Psoas muscle (tissue), 8 donors: ENCODE results near the gene OR52J3. TPM values are rescaled to one million over a fixed set of nuclear protein-coding genes. Genes with fewer than 3 reads are reported as not detected.

ENCODE experiments used
- ATAC-seq, 4 donors: fragments of 200-7000 bp; cut with Tn5 transposase; one replicate each; pipeline ENCODE4 v1.9.1; 2020; ENCODE audit warnings: moderate library complexity in 3 of 4, mild to moderate bottlenecking in 2 of 4
- DNase-seq, 2 donors: peaks; one replicate each; pipeline ENCODE4 v3.0.0-alpha.2; 2020
- H3K27ac ChIP-seq: fragments of 200-600 bp; one replicate; pipeline ENCODE4 v1.8.0; 2022
- H3K27me3 ChIP-seq, 3 donors: fragments of 200-600 bp in 1 of 3; one replicate each; pipeline versions ENCODE4 v1.6.1 to v1.8.0; 2013 to 2022; ENCODE audit warnings: low read length in 2 of 3, mild to moderate bottlenecking in 2 of 3, moderate library complexity in 1 of 3; ENCODE audit not compliant: insufficient read depth in 3 of 3
- H3K36me3 ChIP-seq, 2 donors: fragments of 200-600 bp in 1 of 2; one replicate each; pipeline versions ENCODE4 v1.6.1 to v1.8.0; 2013 to 2022; ENCODE audit warnings: low read depth in 1 of 2, mild to moderate bottlenecking in 1 of 2, moderate library complexity in 1 of 2; ENCODE audit not compliant: insufficient read depth in 1 of 2
- H3K4me1 ChIP-seq: fragments of 200-600 bp; one replicate; pipeline ENCODE4 v1.8.0; 2022
- H3K4me3 ChIP-seq: fragments of 200-600 bp; one replicate; pipeline ENCODE4 v1.8.0; 2022; ENCODE audit warnings: mild to moderate bottlenecking
- H3K9me3 ChIP-seq: fragments of 200-600 bp; one replicate; pipeline ENCODE4 v1.8.0; 2022
- CTCF ChIP-seq: fragments of 200-600 bp; IDR thresholded peaks from one replicate; pipeline ENCODE4 v1.8.0; 2022; ENCODE audit warnings: antibody characterized with exemption
- WGBS, 3 donors: extraction: QIAGEN DNeasy Blood & Tissue Kit; methylation state at CpG; one replicate each; pipeline versions ENCODE4 v1.1.6 to v1.1.7; 2013; 5-methylcytosine and 5-hydroxymethylcytosine counted together
- intact Hi-C, 2 donors: fragments of 100-400 bp; cut with DNase I; formaldehyde crosslinking; loops; one replicate each; pipeline versions ENCODE4 v1.11.0 to v1.14.2; 2022
- polyA plus RNA-seq, 3 donors: library from polyadenylated mRNA; stranded (reverse); fragments of 200-250 nt; gene quantifications; one replicate each; pipeline ENCODE4 v1.2.3, GENCODE V29; 2013
- total RNA-seq, 4 donors: library from RNA; stranded (reverse); fragmentation: NEBNext Ultra II Directional in 2 of 4; extraction: Animal tissue kit (Norgen Biotek cat#: 25700) in 2 of 4; gene quantifications; one replicate each; pipeline versions ENCODE4 v1.2.1 to v1.2.4, GENCODE V29; 2021 to 2023
- donor health status: healthy with polysubstance abuse.
- donor health status: DM: no; HTN: no; CAD: no; lungs with moderate emphysema.
- donor health status: Bipolar disorder and iron deficiency.
- donor health status: healthy.
- donor health status: DM: yes; HTN: yes; CAD: no.
- donor health status: DM: no; HTN: no; CAD: no.
- donor health status: DM: no; HTN: no; CAD: no.
- donor health status: DM: yes; HTN: yes; CAD: no.

OR52J3 gene
- total and polyA plus RNA-seq, 7 donors, result not detected

GRCh38 chr11:5059391-5059790 is 13.1 kb downstream of the OR52J3 start, which contains the start of gene OR52E2:
Gene OR52E2 (minus strand): TSS chr11:5059627. CDS start chr11:5059627, 0 bp downstream.
- no peaks in the 10 kb centered on the region for H3K27me3 ChIP-seq
- intact Hi-C loops, result no loop called here
- DNase-seq, result no peak

GRCh38 chr11:5065027-5065426 is 18.7 kb downstream of the OR52J3 start:
- intact Hi-C loops, result no loop called here
- WGBS, 3 donors, result 8 to 24% (median 21%) methylated on average over 1 of the region's 1 CpG
- no peaks in the 10 kb centered on the region for H3K4me1 ChIP-seq
- H3K27ac ChIP-seq, result no peak overlapping the region
- ATAC-seq (no peak), DNase-seq (no peak)
- H3K4me3 ChIP-seq, result no peak overlapping the region
- no peaks in the 10 kb centered on the region for H3K9me3 ChIP-seq
- TF ChIP-seq CTCF, result no peak
- no peaks in the 10 kb centered on the region for H3K27me3 ChIP-seq
- H3K36me3 ChIP-seq, result no peaks in the 10 kb centered on the region

More at GRCh38 chr11:5059391-5059790, 13.1 kb downstream of the OR52J3 start, which contains the start of gene OR52E2:
- WGBS, 3 donors, result 84 to 89% (median 84%) methylated on average over 3 of the region's 3 CpGs
- no peaks in the 10 kb centered on the region for H3K36me3 ChIP-seq
- no peak within 1 kb of the TSS for H3K27ac ChIP-seq
- no peak within 1 kb of the TSS for H3K4me3 ChIP-seq
- TF ChIP-seq CTCF, result no peak
- no peaks in the 10 kb centered on the region for H3K9me3 ChIP-seq
- no peak for ATAC-seq
- no peaks in the 10 kb centered on the region for H3K4me1 ChIP-seq

- intact Hi-C loops, result no loop called here
- DNase-seq (no peak), ATAC-seq (no peak)
- WGBS, 3 donors, result 51 to 63% (median 52%) methylated on average over 3 of the region's 3 CpGs
- Histone ChIP-seq H3K36me3 (no peaks in the 10 kb centered on the region), H3K27me3 (no peaks in the 10 kb centered on the region), H3K4me3 (no peak within 1 kb of the TSS), H3K9me3 (no peaks in the 10 kb centered on the region), H3K4me1 (no peaks in the 10 kb centered on the region), H3K27ac (no peak within 1 kb of the TSS)
- no peak for TF ChIP-seq CTCF
These were observed 22.9 kb downstream of the OR52J3 start, which contains the start of gene OR52E1 for GRCh38 chr11:5069272-5069671. Gene OR52E1 (plus strand): TSS chr11:5069572.

- no peaks in the 10 kb centered on the region for H3K4me1 ChIP-seq
- ATAC-seq (no peak), DNase-seq (no peak)
- no peak overlapping the region for H3K4me3 ChIP-seq
- no peak for TF ChIP-seq CTCF
- 43 to 57% (median 57%) methylated on average over 3 of the region's 3 CpGs for WGBS, 3 donors
- intact Hi-C loops, result no loop called here
- H3K27me3 ChIP-seq, result no peaks in the 10 kb centered on the region
- H3K36me3 ChIP-seq, result no peaks in the 10 kb centered on the region
- no peaks in the 10 kb centered on the region for H3K9me3 ChIP-seq
- no peak overlapping the region for H3K27ac ChIP-seq
These were observed 25.5 kb downstream of the OR52J3 start for GRCh38 chr11:5071799-5072198.

GRCh38 chr11:5081405-5081804 is 35.1 kb downstream of the OR52J3 start:
- intact Hi-C loops, result no loop called here
- 62 to 67% (median 65%) methylated on average over 2 of the region's 2 CpGs for WGBS, 3 donors
- TF ChIP-seq CTCF, result no peak
- no peak overlapping the region for H3K4me3 ChIP-seq
- H3K4me1 ChIP-seq, result no peaks in the 10 kb centered on the region
- H3K27me3 ChIP-seq, result no peaks in the 10 kb centered on the region
- ATAC-seq (no peak), DNase-seq (no peak)
- no peak overlapping the region for H3K27ac ChIP-seq
- H3K36me3 ChIP-seq, result no peaks in the 10 kb centered on the region
- no peaks in the 10 kb centered on the region for H3K9me3 ChIP-seq
